Right ventricle myocardium inferior (tissue), 1 donor: ENCODE results near the gene KLF6. TPM values are rescaled to one million over a fixed set of nuclear protein-coding genes. Genes with fewer than 3 reads are reported as not detected.
"Not testable (repeated sequence)": the region's sequence is repeated elsewhere in the genome, so short reads cannot be mapped to it uniquely, and the experiment has no call there.

ENCODE experiments used
- ATAC-seq: fragments of 200-7000 bp; cut with Tn5 transposase; one replicate; pipeline ENCODE4 v1.9.1; 2020; ENCODE audit warnings: mild to moderate bottlenecking, moderate library complexity
- DNase-seq: peaks from one replicate; pipeline ENCODE4 v3.0.0; 2021; ENCODE audit errors: missing footprints
- intact Hi-C: fragments of 100-400 bp; cut with DNase I; formaldehyde crosslinking; loops from one replicate; pipeline ENCODE4 v1.11.0; 2022
- total RNA-seq: library from RNA; stranded (reverse); fragmentation: NEBNext Ultra II Directional; extraction: Animal tissue kit (Norgen Biotek cat#: 25700); gene quantifications from one replicate; pipeline ENCODE4 v1.2.1, GENCODE V29; 2021
- donor health status: DM: no; HTN: yes; CAD: no; lungs with severe emphysema.

Gene KLF6
- total RNA-seq, 1 donor from 2014 or later = 68.4 TPM

DNA sequence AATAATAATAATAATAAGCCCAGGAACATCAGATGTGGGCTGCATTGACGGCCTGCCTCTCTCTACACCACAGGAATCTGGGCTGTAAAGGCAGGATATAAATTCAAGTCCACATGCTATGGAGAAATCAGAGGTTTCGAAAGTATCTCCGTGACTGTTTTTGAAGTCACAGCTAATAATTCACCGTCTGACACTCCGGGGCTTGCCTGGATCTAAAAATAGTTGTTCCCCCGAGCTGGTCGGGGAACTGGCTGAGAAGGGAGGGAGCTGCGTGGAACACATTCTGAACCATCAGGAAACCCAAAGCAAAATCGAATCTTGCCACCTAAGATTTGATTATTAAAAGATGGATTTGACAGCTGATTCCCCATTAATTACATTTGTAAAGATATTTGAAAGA lies 35.4 kb downstream of the KLF6 start:
- ATAC-seq (peak; percentile 80), DNase-seq (no peak)
- intact Hi-C loops = loop anchor here (5.0 kb wide), 1 partner anchor 237 kb away; no protein-coding TSS in a partner anchor

DNA sequence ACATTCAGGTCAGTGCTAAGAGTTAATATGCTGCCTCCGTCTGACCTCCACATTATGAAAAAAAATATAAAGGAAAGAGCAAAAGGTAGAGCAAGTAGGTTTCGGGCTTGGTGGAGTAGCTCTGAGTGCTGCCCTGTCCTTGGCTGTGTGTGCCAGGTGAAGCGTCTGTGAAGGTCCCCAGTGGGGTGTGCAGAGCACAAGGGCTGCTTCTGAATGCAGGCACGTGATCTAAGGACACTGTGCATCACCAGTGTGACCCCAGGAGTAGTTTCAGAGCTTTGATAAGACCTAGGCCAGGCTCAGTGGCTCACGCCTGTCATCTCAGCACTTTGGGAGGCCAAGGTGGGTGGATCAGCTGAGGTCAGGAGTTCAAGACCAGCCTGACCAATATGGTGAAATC lies 36.0 kb downstream of the KLF6 start:
- ATAC-seq = no peak
- intact Hi-C loops = loop anchor here (5.0 kb wide), 1 partner anchor 237 kb away; no protein-coding TSS in a partner anchor
- no peak for DNase-seq

DNA sequence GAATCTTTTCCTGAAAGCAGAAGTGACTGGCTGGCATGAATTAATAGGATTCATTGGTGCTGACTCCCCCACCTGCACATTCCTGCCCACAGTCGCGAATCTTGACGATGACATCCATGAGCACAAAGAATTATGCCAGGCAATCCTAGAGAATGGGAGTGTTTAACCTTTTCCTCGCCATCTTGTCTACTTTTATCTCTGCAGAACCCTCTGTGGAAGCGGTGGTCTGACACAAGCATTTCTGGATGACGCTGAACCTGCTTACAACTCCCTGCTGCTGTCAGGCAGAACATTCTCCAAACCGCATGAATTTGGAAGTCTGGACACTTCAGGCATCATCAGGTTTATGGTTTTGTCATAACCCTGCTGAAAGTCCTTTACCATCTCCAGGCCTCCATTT lies 36.5 kb downstream of the KLF6 start:
- ATAC-seq (no peak), DNase-seq (no peak)
- intact Hi-C loops = loop anchor here (5.0 kb wide), 1 partner anchor 236 kb away; no protein-coding TSS in a partner anchor

DNA sequence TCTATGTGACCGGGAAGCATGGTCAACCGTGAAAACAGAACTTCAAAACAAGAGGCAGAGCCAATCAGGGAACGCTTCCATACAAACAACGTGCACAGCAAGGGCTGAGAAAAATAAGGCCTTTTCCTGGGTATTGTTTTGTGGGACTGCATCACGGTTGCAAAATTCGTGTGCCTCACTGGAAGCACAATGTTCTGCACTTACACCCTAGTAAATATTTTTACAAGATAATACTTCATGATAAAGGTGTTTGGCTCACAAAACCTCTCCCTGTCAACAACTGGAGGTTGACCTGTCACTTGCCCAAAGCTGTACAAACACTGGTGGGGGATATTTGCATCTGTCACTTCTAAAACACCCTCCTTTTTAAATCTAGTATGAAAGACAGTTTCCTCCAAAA lies 37.0 kb downstream of the KLF6 start:
- intact Hi-C loops = loop anchor here (5.0 kb wide), 1 partner anchor 236 kb away; no protein-coding TSS in a partner anchor
- DNase-seq = no peak
- ATAC-seq = peak; percentile 38

DNA sequence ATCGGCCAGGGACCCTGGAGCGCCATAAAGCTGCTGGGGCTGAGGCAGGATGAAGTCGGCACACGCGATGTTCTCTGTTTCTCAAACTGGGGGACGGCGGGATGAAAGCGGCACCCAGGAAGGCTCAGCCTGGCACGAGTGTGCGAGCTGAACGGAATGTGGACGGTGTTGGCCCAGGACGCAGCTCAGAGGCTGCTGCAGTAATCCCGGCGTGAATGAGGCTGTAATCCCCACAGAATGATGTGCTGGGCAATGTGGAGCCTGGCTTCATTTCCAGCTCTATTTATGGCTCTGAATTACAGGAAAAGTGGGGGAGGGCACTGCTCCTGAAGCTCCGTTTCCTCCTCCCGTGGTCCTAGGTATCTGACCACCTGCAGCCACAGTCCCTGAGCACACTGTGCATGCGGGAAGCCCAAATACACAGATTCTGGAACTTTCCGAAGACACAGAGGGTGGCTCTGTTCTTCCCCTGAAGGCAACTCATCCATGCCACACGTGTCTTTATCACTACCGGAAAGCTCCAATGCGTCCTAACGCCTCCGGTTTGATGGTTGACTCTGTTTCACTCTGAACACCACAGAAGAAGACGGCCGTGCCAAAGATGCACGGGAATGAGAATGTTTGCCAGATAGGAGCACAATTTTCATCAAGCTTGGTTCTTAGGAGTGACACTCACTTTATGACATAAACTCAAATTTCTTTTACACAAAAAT lies 37.6 kb downstream of the KLF6 start:
- DNase-seq = no peak
- intact Hi-C loops = loop anchor here (5.0 kb wide), 1 partner anchor 235 kb away; no protein-coding TSS in a partner anchor
- peak; percentile 36 for ATAC-seq

DNA sequence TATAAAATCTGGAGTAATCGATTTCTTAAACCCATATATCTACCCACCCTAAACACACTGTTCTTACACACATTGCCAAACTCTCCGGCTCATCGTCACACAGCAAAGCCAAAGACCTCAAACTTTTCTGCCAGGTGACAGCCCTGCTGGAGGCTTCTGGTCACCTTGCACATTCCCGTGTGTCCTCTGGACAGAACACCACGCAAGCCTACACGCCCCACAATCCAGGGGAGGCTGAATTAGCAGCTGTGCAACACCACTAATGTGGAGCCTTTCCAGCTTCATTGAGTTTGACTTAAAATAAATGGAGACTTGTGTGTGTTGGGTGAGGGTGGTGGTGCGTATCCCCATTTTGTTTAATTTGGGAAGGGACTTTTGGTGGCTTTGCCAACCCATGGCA lies 38.4 kb downstream of the KLF6 start:
- intact Hi-C loops = loop anchor here (5.0 kb wide), 1 partner anchor 234 kb away; no protein-coding TSS in a partner anchor
- DNase-seq = no peak
- ATAC-seq = no peak

DNA sequence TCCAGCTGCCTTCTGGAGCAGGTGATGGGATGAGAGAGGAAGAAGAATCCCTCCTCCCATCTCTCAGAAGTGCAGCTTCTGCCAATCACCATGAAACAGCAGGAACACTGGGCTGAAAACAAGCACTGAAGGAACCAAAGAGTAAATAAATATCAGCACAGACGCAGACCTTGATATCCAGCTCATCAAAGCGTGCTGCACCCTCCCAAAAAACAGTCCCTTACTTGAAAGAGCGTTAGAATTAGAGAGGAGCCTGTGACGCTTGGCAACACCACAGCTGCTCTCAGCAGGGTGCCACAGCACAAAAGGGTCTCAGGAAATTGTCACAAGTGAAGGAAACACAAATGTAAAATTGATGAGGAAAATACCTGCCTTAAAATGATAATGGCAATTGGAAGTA lies 39.5 kb downstream of the KLF6 start:
- ATAC-seq (no peak), DNase-seq (no peak)
- intact Hi-C loops = loop anchor here (5.0 kb wide), 1 partner anchor 233 kb away; no protein-coding TSS in a partner anchor

DNA sequence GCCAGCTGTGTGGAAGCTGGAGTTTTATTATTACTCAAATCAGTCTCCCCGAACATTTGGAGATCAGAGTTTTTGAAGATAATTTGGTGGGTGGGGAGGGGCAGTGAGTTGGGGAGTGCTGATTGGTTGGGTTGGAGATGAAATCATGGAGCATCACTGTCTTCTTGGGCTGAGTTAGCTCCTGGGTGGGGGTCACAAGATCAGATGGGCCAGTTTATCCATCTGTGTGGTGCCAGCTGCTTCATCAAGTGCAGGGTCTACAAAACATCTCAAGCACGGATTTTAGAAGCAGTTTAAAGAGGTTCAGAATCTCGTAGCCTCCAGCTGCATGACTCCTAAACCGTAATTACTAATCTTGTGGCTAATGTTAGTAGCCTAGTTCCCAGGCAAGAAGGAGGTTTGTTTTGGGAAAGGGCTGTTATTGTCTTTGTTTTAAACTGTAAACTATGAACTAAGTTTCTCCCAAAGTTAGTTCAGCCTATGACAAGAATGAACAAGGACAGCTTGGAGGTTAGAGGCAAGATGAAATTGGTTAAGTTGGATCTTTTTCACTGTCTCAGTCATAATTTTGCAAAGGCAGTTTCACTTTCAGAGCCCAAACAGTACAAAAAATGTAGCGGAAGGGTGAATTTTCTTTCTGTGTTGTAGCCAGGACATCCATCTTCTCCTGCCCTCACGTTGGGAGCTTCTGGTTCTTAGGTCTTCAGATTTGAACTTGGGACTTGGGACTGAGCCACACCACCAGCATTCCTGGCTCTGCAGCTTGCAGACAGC lies 43.1 kb downstream of the KLF6 start:
- intact Hi-C loops = no loop called here
- no peak for ATAC-seq
- DNase-seq = no peak

DNA sequence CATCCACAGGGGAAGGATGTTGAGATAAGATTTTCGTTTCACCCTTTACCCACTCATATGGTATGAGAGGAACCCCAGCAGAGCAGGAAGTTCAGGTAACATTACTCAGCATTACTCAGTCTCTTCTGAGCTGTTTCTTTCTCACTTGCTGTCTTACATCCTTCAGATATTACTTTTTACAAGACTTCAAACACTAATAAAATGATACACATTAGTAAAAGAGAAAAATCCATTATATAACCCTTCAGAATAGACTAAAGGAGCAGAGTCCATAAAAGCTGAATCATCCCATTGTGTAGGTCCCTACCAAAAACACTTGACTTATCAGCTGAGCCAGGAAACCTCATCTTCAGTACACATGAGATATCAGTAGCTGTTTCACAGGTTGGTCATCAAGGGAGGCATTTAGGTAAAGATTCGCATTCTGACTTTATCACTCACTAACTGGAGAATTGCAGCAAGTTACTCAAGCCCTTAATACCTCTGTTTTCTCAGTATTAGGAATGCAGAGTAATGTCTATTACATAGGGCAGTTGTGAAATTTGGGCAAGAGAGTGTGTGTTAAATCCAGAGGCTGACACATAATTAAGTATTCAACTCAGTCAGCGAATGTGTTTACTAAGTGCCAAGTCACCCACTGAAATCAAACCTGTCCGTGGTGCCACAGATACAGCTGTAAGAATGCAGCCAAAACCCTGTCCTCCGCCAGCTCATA lies 44.7 kb downstream of the KLF6 start:
- intact Hi-C loops = no loop called here
- ATAC-seq (no peak), DNase-seq (no peak)

DNA sequence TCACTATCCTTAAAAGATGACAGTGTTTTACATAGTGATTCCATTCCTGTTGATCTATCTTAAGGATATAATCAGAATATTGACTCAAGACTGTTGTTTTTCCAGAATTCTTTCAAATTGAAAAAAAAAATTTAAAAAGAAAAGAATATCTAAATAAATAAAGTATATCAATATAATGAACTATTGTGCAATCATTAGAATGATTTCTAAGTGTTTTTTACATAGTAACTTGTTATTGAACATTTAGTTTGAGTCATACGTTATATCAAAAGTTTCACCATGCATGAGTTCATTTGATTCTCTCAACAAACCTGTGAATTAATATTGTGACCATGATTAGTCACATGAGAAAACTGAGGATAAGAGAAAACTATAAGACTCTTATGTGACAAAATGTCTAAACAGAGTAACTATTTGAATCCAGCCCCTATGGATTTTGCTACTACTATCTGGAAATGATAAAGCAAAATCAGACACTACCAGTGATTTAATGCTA lies 46.1 kb downstream of the KLF6 start:
- ATAC-seq (no peak), DNase-seq (no peak)
- intact Hi-C loops = no loop called here

DNA sequence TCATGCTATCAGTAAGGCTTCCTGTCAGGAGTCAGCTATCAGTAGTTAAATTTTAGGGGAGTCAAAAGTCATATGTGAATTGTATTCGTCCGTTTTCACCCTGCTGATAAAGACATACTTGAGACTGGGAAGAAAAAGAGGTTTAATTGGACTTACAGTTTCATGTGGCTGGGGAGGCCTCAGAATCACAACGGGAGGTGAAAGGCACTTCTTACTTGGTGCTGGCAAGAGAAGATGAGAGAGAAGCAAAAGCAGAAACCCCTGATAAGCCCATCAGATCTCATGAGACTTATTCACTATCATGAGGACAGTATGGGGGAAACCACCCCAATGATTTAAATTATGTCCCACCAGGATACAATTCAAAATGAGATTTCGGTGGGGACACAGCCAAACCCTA lies 47.1 kb downstream of the KLF6 start:
- no peak for ATAC-seq
- no peak for DNase-seq
- intact Hi-C loops = no loop called here

DNA sequence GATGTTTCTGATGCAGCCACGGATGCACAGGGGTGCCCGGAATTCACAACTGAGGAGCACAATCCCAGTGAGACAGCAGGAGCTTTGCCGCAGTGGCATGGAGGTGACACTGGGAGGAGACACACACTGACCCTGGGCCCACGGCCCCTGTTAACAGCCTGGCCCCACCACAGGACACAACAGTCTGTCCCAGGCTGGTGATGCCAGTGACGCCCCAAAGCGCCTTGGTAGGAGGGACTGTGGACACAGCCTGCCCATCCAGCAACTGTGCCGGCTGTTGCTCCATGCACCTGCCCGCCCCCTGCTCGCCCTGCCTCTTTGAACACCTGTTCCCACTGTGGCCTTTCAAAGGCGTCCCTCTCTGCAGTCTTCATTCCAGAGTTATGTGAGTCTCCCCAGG lies 49.8 kb downstream of the KLF6 start:
- DNase-seq (peak; percentile 57), ATAC-seq (peak; percentile 39)
- intact Hi-C loops = no loop called here

DNA sequence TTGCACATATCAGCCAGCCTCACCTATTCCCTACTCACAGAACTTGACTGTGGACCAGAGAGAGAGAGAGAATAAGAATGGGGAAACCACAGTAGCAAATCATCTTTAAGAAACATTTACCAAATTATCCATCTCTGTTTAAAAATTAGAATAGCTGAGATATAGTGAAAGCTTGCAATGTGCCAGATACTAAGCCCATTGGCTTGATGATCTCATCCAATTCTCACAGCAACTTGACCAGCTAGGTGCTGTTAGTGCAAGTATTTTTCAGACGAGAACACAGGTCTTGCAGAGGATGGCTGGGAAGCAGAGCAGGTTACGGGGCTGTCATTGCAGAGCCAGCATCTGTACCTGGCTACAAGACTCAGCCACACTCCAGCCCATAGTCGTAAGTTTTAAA lies 50.9 kb downstream of the KLF6 start:
- ATAC-seq = no peak
- no peak for DNase-seq
- intact Hi-C loops = no loop called here

DNA sequence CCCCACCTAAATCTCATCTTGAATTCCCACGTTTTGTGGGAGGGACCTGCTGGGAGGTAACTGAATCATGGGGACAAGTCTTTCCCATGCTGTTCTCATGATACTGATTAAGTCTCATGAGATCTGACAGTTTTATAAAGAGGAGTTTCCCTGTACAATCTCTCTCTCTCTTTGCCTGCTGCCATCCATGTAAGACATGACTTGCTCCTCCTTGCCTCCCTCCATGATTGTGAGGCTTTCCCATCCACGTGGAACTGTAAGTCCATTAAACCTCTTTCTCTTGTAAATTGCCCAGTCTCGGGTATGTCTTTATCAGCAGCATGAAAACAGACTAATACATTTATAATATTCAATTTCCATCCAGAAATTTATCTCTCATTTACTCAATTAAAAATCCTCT lies 52.8 kb downstream of the KLF6 start:
- intact Hi-C loops, ATAC-seq, DNase-seq: not testable (repeated sequence)

DNA sequence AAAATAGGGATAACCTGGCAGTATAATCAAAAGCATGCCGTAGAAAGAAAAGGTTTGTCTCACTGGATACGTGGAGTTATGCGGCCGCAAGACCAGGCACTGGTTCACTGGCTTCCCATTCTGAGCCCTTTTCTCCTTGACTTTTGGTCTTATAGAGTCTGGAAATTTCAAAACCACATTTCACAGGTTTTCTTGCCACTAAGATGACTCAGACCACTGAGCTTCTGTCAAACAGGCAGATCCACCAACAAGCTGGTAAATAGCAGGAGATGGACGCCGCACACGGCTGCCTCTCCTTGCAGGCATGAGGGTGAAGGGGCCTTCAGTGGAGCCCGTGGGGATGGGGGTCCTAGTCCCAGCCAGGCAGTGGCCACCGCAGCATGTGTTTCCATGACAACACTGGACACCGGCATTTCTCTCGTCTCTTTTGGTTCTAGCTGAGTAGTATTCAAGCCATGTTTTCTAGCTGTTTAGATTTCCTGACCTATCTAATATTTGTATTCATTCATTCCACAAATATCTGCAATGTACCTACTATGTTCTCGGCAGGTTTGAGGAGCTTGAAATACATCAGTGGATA lies 55.5 kb downstream of the KLF6 start:
- no peak for DNase-seq
- no peak for ATAC-seq
- intact Hi-C loops = no loop called here

DNA sequence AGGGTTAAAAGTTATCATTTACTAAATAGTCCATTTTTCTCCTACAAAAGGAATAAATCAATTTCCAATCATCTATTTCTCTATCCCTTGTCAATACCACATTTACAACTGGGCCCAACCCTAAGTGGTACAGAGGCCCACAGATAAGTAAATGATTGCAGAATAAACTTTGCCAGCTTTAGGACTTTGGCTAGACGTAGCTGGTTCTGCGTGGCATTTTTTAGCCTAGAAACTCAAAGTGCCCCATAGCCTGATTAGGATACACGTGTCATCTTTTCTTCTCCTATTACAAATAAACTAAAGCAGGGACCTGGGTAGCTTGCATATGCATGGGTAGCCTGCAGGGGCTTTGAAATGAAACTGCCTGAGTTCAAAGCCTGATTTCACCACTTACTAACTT lies 56.4 kb downstream of the KLF6 start:
- no peak for DNase-seq
- intact Hi-C loops = no loop called here
- no peak for ATAC-seq

DNA sequence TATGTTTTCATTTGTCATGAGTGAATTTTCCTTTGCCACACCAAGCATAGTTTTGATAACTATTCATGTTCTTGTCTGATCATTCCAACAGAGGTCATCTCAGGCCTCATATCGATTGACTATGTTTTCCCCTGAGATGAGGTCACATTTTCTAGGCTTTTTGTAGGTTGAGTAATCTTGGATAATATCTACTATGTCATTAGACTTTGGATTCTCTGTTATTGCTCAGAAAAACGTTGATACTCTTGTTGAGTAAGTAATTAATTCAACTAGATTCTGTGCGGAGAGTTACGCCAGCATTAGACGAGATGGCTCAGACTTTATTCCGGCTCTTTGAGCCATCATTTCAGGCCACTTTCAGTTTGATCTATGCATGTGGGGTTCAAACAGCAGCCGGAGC lies 57.7 kb downstream of the KLF6 start:
- intact Hi-C loops = no loop called here
- no peak for DNase-seq
- no peak for ATAC-seq
